Endothelial cell of umbilical vein (primary cell): ENCODE measurements around the gene CBLB.

Source experiments
- CTCF ChIP-seq, 2 donors: IDR thresholded peaks; 1 replicate in 1 of 2; 2 replicates in 1 of 2; pipeline ENCODE4 v1.5.1; 2011; ENCODE audit warnings: low read length in 2 of 2, mild to moderate bottlenecking in 2 of 2, moderate library complexity in 2 of 2, control low read depth in 1 of 2, inconsistent platforms in 1 of 2, low read depth in 1 of 2; ENCODE audit not compliant: insufficient read depth in 1 of 2; ENCODE audit errors: extremely low read depth in 1 of 2
- JUN ChIP-seq: IDR thresholded peaks from 2 replicates; pipeline ENCODE4 v1.6.1; 2011; ENCODE audit warnings: borderline replicate concordance, low read depth; ENCODE audit not compliant: insufficient read length, insufficient read depth
- POLR2A ChIP-seq: IDR thresholded peaks from 2 replicates; pipeline ENCODE4 v1.6.1; 2012; ENCODE audit warnings: low read depth, mild to moderate bottlenecking, control low read depth, low read length

- TF ChIP-seq JUN, result no peak
- TF ChIP-seq POLR2A, result no peak
- TF ChIP-seq CTCF (IDR thresholded peaks at IDR 0.05; ENCODE audit: extremely low read depth in 1 of 2, insufficient read depth in 1 of 2, low read depth in 1 of 2, low read length in 2 of 2), result no peak
These were observed 188.9 kb downstream of the CBLB start for GRCh38 chr3:105679951-105680350.
